ENCODE measurements around the gene MUC3A. TPM values are rescaled to one million over a fixed set of nuclear protein-coding genes. Genes with fewer than 3 reads are reported as not detected.

Gene MUC3A
- total RNA-seq, 4 donors from 2014 or later: under 0.01 to 0.23 TPM; not detected in 2

- H3K4me3 ChIP-seq: peak overlapping the region; percentile 29 to 51 (median 38)
- TF ChIP-seq POLR2AphosphoS5 (IDR thresholded peaks at IDR 0.05): no peak
- TF ChIP-seq, protein P1, sequence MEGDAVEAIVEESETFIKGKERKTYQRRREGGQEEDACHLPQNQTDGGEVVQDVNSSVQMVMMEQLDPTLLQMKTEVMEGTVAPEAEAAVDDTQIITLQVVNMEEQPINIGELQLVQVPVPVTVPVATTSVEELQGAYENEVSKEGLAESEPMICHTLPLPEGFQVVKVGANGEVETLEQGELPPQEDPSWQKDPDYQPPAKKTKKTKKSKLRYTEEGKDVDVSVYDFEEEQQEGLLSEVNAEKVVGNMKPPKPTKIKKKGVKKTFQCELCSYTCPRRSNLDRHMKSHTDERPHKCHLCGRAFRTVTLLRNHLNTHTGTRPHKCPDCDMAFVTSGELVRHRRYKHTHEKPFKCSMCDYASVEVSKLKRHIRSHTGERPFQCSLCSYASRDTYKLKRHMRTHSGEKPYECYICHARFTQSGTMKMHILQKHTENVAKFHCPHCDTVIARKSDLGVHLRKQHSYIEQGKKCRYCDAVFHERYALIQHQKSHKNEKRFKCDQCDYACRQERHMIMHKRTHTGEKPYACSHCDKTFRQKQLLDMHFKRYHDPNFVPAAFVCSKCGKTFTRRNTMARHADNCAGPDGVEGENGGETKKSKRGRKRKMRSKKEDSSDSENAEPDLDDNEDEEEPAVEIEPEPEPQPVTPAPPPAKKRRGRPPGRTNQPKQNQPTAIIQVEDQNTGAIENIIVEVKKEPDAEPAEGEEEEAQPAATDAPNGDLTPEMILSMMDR (IDR thresholded peaks at IDR 0.05): no peak
- TF ChIP-seq EP300 (IDR thresholded peaks at IDR 0.05): no peak
- TF ChIP-seq POLR2A (IDR thresholded peaks at IDR 0.05; ENCODE audit: low read depth): no peak
- H3K4me1 ChIP-seq: peaks cover 12 to 18% (median 17%) of the 10 kb centered on the region in 4 donors
- no peak for DNase-seq (ENCODE audit: extremely low spot score)
- no peaks in the 10 kb centered on the region for H3K36me3 ChIP-seq
- H3K9me3 ChIP-seq: no peaks in the 10 kb centered on the region
- H3K27me3 ChIP-seq: peaks cover 9 to 94% (median 43%) of the 10 kb centered on the region in 4 donors
- H3K27ac ChIP-seq (replicated peaks in 1 of 4): no peak overlapping the region
- intact Hi-C loops (cut with DNase I): loop anchor here (5.0 kb wide), 1 partner anchor 92 kb away; no protein-coding TSS in a partner anchor
- 19% methylated on average over 25 of the region's 25 CpGs for WGBS
Observed at GRCh38 chr7:100965045-100965722, 15.8 kb downstream of the MUC3A start.

GRCh38 chr7:100965723-100966541 lies 16.6 kb downstream of the MUC3A start:
- Histone ChIP-seq H3K36me3 (no peaks in the 10 kb centered on the region), H3K4me3 (peak overlapping the region; percentile 29 to 51 (median 38)), H3K4me1 (peaks cover 12 to 18% (median 17%) of the 10 kb centered on the region in 4 donors), H3K27me3 (peaks cover 9 to 87% (median 43%) of the 10 kb centered on the region in 4 donors), H3K27ac (replicated peaks in 1 of 4) (no peak overlapping the region), H3K9me3 (no peaks in the 10 kb centered on the region)
- no peak for DNase-seq (ENCODE audit: extremely low spot score)
- TF ChIP-seq, protein P1 (IDR thresholded peaks at IDR 0.05): peak; percentile 49 to 80 (median 51)
- TF ChIP-seq EP300 (IDR thresholded peaks at IDR 0.05) (no peak), POLR2AphosphoS5 (IDR thresholded peaks at IDR 0.05) (no peak), POLR2A (IDR thresholded peaks at IDR 0.05; ENCODE audit: low read depth) (no peak)
- intact Hi-C loops (cut with DNase I): loop anchor here (5.0 kb wide), 1 partner anchor 91 kb away; no protein-coding TSS in a partner anchor
- 4% methylated on average over 47 of the region's 58 CpGs for WGBS

DNA sequence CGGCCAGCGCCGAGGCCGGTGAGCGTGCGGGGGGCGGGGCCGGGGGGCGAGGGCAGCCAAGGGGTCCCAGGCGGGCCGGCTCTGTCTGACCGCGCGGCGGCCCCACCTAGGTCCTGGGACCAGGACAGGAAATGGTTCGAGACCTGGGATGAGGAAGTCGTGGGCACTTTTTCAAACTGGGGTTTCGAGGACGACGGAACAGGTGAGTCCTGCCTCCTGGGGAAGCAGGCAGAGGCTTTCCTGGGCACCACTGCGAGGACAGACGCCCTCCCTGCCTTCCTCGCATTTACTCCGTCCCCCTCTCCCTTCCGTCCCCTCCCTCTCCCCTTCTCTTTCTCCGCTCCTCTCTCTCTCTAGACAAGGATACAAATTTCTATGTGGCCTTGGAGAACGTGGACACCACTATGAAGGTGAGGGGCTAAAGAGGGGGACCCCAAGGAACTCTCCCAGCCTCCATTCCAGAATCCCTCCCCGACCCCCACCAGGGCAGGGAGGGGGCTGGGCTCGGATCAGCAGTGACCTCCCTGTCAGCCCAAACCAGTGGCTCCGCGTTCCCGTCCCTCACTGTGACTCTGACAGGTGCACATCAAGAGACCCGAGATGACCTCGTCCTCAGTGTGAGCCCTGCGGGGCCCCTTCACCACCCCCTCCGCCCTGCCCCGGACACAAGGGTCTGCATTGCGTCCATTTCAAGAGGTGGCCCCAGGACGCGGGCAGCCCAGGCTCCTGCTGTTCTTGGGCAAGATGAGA lies 17.4 kb downstream of the MUC3A start:
- intact Hi-C loops (cut with DNase I): loop anchor here (5.0 kb wide), 1 partner anchor 91 kb away; no protein-coding TSS in a partner anchor
- no peak for TF ChIP-seq POLR2AphosphoS5 (IDR thresholded peaks at IDR 0.05)
- TF ChIP-seq, protein P1 (IDR thresholded peaks at IDR 0.05): no peak
- TF ChIP-seq POLR2A (IDR thresholded peaks at IDR 0.05; ENCODE audit: low read depth): no peak
- TF ChIP-seq EP300 (IDR thresholded peaks at IDR 0.05): no peak
- Histone ChIP-seq H3K4me1 (peaks cover 12 to 18% (median 17%) of the 10 kb centered on the region in 4 donors), H3K27ac (replicated peaks in 1 of 4) (no peak overlapping the region), H3K27me3 (peaks cover 9 to 86% (median 43%) of the 10 kb centered on the region in 4 donors), H3K4me3 (peak overlapping the region; percentile 29 to 51 (median 38)), H3K36me3 (no peaks in the 10 kb centered on the region), H3K9me3 (no peaks in the 10 kb centered on the region)
- 17% methylated on average over 25 of the region's 40 CpGs for WGBS
- no peak for DNase-seq (ENCODE audit: extremely low spot score)

DNA sequence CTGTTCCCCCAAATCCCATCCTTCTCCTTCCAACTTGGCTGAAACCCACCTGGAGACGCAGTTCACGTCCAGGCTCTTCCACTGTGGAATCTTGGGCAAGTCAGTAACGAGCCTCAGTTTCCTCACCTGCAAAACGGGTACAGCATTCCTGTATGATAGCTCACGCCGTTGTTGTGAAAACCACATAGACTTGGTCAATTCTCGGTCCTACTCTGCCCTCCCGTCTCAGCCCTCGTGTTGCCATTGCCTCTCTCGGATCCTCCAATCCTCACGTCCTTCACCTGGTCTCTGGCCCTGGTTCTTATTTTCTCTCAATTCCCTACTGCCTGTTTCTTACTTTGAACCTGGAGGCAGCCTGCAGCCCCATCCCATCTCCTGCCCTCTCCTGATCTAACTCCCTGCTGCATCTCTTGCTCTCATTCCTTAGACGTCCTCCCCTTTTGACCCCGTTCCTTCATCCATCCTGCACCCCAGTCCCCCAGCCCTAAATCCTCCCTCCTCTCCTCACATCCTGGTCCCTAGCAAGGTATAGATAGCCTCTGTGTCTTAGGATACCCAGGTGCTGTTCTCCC lies 18.0 kb downstream of the MUC3A start:
- DNase-seq (ENCODE audit: extremely low spot score): no peak
- intact Hi-C loops (cut with DNase I): loop anchor here (5.0 kb wide), 1 partner anchor 90 kb away; no protein-coding TSS in a partner anchor
- Histone ChIP-seq H3K27me3 (peaks cover 9 to 89% (median 43%) of the 10 kb centered on the region in 4 donors), H3K36me3 (no peaks in the 10 kb centered on the region), H3K4me1 (peaks cover 12 to 18% (median 17%) of the 10 kb centered on the region in 4 donors), H3K4me3 (no peak overlapping the region), H3K27ac (replicated peaks in 1 of 4) (no peak overlapping the region), H3K9me3 (no peaks in the 10 kb centered on the region)
- 45% methylated on average over 13 of the region's 13 CpGs for WGBS
- TF ChIP-seq POLR2A (IDR thresholded peaks at IDR 0.05; ENCODE audit: low read depth) (no peak), EP300 (IDR thresholded peaks at IDR 0.05) (no peak), POLR2AphosphoS5 (IDR thresholded peaks at IDR 0.05) (no peak)
- TF ChIP-seq, protein P1 (IDR thresholded peaks at IDR 0.05): no peak

Data from esophagus muscularis mucosa (tissue), 4 donors.